DOHH2 (cell line): Measurements from ENCODE around the gene LTBR.
"Not testable (repeated sequence)": the region's sequence is repeated elsewhere in the genome, so short reads cannot be mapped to it uniquely, and the experiment has no call there.

ENCODE experiments used
- H3F3A ChIP-seq: fragments of 200-600 bp; sonication (generic), shearing (Covaris generic); 2 replicates; pipeline ENCODE4 v1.6.0; 2016; ENCODE audit warnings: antibody characterized with exemption, mild to moderate bottlenecking; ENCODE audit not compliant: control insufficient read depth, insufficient read depth
- H3K27ac ChIP-seq: fragments of 200-600 bp; sonication (generic); 2 replicates; pipeline ENCODE4 v1.5.1; 2014; ENCODE audit warnings: low read depth, mild to moderate bottlenecking, low read length, moderate library complexity
- H3K27me3 ChIP-seq: fragments of 200-600 bp; sonication (generic); 2 replicates; pipeline ENCODE4 v1.6.1; 2014; ENCODE audit warnings: mild to moderate bottlenecking, low read length, mixed read lengths; ENCODE audit not compliant: control insufficient read depth
- H3K36me3 ChIP-seq: fragments of 200-600 bp; sonication (generic); 2 replicates; pipeline ENCODE4 v1.6.1; 2014; ENCODE audit warnings: mild to moderate bottlenecking, low read length, moderate library complexity, mixed read lengths; ENCODE audit not compliant: control insufficient read depth
- H3K4me1 ChIP-seq: fragments of 200-600 bp; sonication (generic); 2 replicates; pipeline ENCODE4 v1.6.1; 2014; ENCODE audit warnings: mild to moderate bottlenecking, low read length, mixed read lengths; ENCODE audit not compliant: control insufficient read depth
- H3K4me2 ChIP-seq: fragments of 200-600 bp; sonication (generic); 2 replicates; pipeline ENCODE4 v1.6.0; 2014; ENCODE audit warnings: mild to moderate bottlenecking, low read length, moderate library complexity
- H3K4me3 ChIP-seq: fragments of 200-600 bp; sonication (generic); 2 replicates; pipeline ENCODE4 v1.5.1; 2014; ENCODE audit warnings: mild to moderate bottlenecking, low read length, mixed read lengths
- H3K79me2 ChIP-seq: fragments of 200-600 bp; sonication (generic); 2 replicates; pipeline ENCODE4 v1.6.1; 2014; ENCODE audit warnings: mild to moderate bottlenecking, low read length, mixed read lengths; ENCODE audit not compliant: control insufficient read depth
- H3K9me2 ChIP-seq: fragments of 200-600 bp; sonication (generic); replicated peaks from 2 replicates; pipeline ENCODE4 v1.6.1; 2014; ENCODE audit warnings: mild to moderate bottlenecking, low read length, mixed read lengths; ENCODE audit not compliant: control insufficient read depth
- H3K9me3 ChIP-seq: fragments of 200-600 bp; sonication (generic); 2 replicates; pipeline ENCODE4 v1.6.1; 2014; ENCODE audit warnings: antibody characterized with exemption, low read length, mixed read lengths; ENCODE audit not compliant: control insufficient read depth, insufficient read depth
- H4K20me1 ChIP-seq: fragments of 200-600 bp; sonication (generic); 2 replicates; pipeline ENCODE4 v1.6.0; 2014; ENCODE audit warnings: low read depth, mild to moderate bottlenecking, antibody characterized with exemption, low read length, moderate library complexity; ENCODE audit not compliant: control insufficient read depth, insufficient read depth
- CTCF ChIP-seq: fragments of 200-600 bp; sonication (generic); IDR thresholded peaks from one replicate; pipeline ENCODE4 v1.5.1; 2014; ENCODE audit warnings: antibody characterized with exemption, mild to moderate bottlenecking, low read depth, low read length; ENCODE audit not compliant: poor library complexity, severe bottlenecking
- EZH2phosphoT487 ChIP-seq: fragments of 200-600 bp; sonication (generic); IDR thresholded peaks from 2 replicates; pipeline ENCODE4 v1.6.1; 2017; ENCODE audit warnings: borderline replicate concordance, mild to moderate bottlenecking, antibody characterized with exemption, low read length, moderate library complexity, mixed read lengths

The LTBR gene

GRCh38 chr12:6337958-6338433, 46.0 kb upstream of the LTBR start:
- Histone ChIP-seq H3K36me3 (peaks cover 59% of the 10 kb centered on the region), H3K9me3 (no peaks in the 10 kb centered on the region), H3K79me2 (peaks cover 81% of the 10 kb centered on the region), H3K4me3 (peak overlapping the region; percentile 100), H3K27ac (peak overlapping the region; percentile 93), H3F3A (peaks cover 25% of the 10 kb centered on the region), H3K9me2 (no peaks in the 10 kb centered on the region), H3K27me3 (no peaks in the 10 kb centered on the region), H3K4me2 (peak overlapping the region; percentile 92), H3K4me1 (peaks cover 70% of the 10 kb centered on the region), H4K20me1 (no peaks in the 10 kb centered on the region)
- TF ChIP-seq EZH2phosphoT487 (no peak), CTCF (no peak)

- not testable (repeated sequence) for H3K9me3 ChIP-seq, H3K27me3 ChIP-seq, H3K9me2 ChIP-seq, H4K20me1 ChIP-seq
- H3K36me3 ChIP-seq: peaks cover 54% of the 10 kb centered on the region
- H3K27ac ChIP-seq: peak overlapping the region; percentile 93
- peaks cover 75% of the 10 kb centered on the region for H3K4me1 ChIP-seq
- H3K4me2 ChIP-seq: peak overlapping the region; percentile 92
- H3F3A ChIP-seq: peaks cover 25% of the 10 kb centered on the region
- H3K79me2 ChIP-seq: peaks cover 81% of the 10 kb centered on the region
- peak overlapping the region; percentile 100 for H3K4me3 ChIP-seq
Observed at GRCh38 chr12:6338536-6338935, 45.4 kb upstream of the LTBR start.

- TF ChIP-seq EZH2phosphoT487 (no peak), CTCF (no peak)
- H3K4me3 ChIP-seq: peak overlapping the region; percentile 100
- peaks cover 81% of the 10 kb centered on the region for H3K79me2 ChIP-seq
- peaks cover 76% of the 10 kb centered on the region for H3K4me1 ChIP-seq
- no peaks in the 10 kb centered on the region for H3K27me3 ChIP-seq
- peak overlapping the region; percentile 93 for H3K27ac ChIP-seq
- no peaks in the 10 kb centered on the region for H3K9me3 ChIP-seq
- H3K4me2 ChIP-seq: peak overlapping the region; percentile 92
- peaks cover 25% of the 10 kb centered on the region for H3F3A ChIP-seq
- H4K20me1 ChIP-seq: no peaks in the 10 kb centered on the region
- H3K36me3 ChIP-seq: peaks cover 49% of the 10 kb centered on the region
- H3K9me2 ChIP-seq: no peaks in the 10 kb centered on the region
Observed at GRCh38 chr12:6338955-6339354, 45.0 kb upstream of the LTBR start.

- Histone ChIP-seq H3K9me2 (no peaks in the 10 kb centered on the region), H3F3A (peaks cover 25% of the 10 kb centered on the region), H3K79me2 (peaks cover 69% of the 10 kb centered on the region), H3K27ac (peak overlapping the region; percentile 93), H3K9me3 (no peaks in the 10 kb centered on the region), H3K4me3 (peak overlapping the region; percentile 100), H3K36me3 (peaks cover 38% of the 10 kb centered on the region), H3K4me2 (peak overlapping the region; percentile 92), H4K20me1 (no peaks in the 10 kb centered on the region), H3K27me3 (no peaks in the 10 kb centered on the region), H3K4me1 (peaks cover 72% of the 10 kb centered on the region)
- no peak for TF ChIP-seq EZH2phosphoT487
Observed at GRCh38 chr12:6340032-6340638, 43.8 kb upstream of the LTBR start.
